HEK293 (cell line): ENCODE measurements around the gene BPHL.

Experiments used
- CTCF ChIA-PET: fragments of 350-600 bp; formaldehyde crosslinking; extraction: SDS; loops from one replicate; lab custom pipeline; 2021; ENCODE audit warnings: antibody characterized with exemption; lab: Yijun Ruan, JAX
- POLR2A ChIA-PET: fragments of 300-600 bp; formaldehyde crosslinking; extraction: SDS; loops from one replicate; lab custom pipeline; 2020; ENCODE audit warnings: antibody characterized with exemption, inconsistent platforms; lab: Yijun Ruan, JAX
- H3K27ac ChIP-seq: fragments of 200-500 bp; sonication (Bioruptor generic); 2 replicates; pipeline ENCODE4 v1.5.1; 2014; ENCODE audit warnings: low read depth, low read length, control low read depth, inconsistent platforms; ENCODE audit errors: extremely low read depth
- H3K36me3 ChIP-seq, 2 experiments: fragments of 200-500 bp in 1 of 2; sonication (Bioruptor generic) in 1 of 2; 1 replicate in 1 of 2; 2 replicates in 1 of 2; pipeline ENCODE4 v1.5.1; 2014 to 2017; ENCODE audit warnings: inconsistent platforms in 2 of 2, low read length in 2 of 2; ENCODE audit not compliant: control insufficient read depth in 2 of 2, insufficient read depth in 1 of 2
- H3K4me1 ChIP-seq: fragments of 200-500 bp; sonication (Bioruptor generic); 2 replicates; pipeline ENCODE4 v1.5.1; 2014; ENCODE audit warnings: mild to moderate bottlenecking, low read length, inconsistent platforms; ENCODE audit not compliant: control insufficient read depth, insufficient read depth
- H3K4me3 ChIP-seq: 2 replicates; pipeline ENCODE4 v1.5.1; 2011; ENCODE audit warnings: low read depth, mild to moderate bottlenecking, control low read depth, low read length, moderate library complexity
- H3K9me3 ChIP-seq: fragments of 200-500 bp; sonication (Bioruptor generic); 2 replicates; pipeline ENCODE4 v1.5.1; 2014; ENCODE audit warnings: low read depth, low read length, inconsistent platforms; ENCODE audit not compliant: control insufficient read depth, insufficient read depth
- SP7 ChIP-seq: fragments of 450-650 bp; formaldehyde crosslinking; IDR thresholded peaks from 2 replicates; pipeline ENCODE4 v1.5.1; 2016; ENCODE audit warnings: missing biosample characterization, missing genetic modification characterization
- TCF7L2 ChIP-seq: IDR thresholded peaks from 2 replicates; pipeline ENCODE4 v1.6.1; 2011; ENCODE audit warnings: low read depth, mild to moderate bottlenecking, inconsistent platforms, low read length, moderate library complexity, borderline replicate concordance
- ZNF157 ChIP-seq: fragments of 450-650 bp; formaldehyde crosslinking; IDR thresholded peaks from 2 replicates; pipeline ENCODE4 v1.5.1; 2016; ENCODE audit warnings: missing biosample characterization, missing genetic modification characterization
- ZNF223 ChIP-seq: fragments of 450-650 bp; formaldehyde crosslinking; IDR thresholded peaks from 2 replicates; pipeline ENCODE4 v1.5.1; 2016; ENCODE audit warnings: missing biosample characterization, missing genetic modification characterization
- ZNF302 ChIP-seq: fragments of 450-650 bp; formaldehyde crosslinking; IDR thresholded peaks from 2 replicates; pipeline ENCODE4 v1.5.1; 2016; ENCODE audit warnings: missing biosample characterization, missing genetic modification characterization, low read depth
- ZNF350 ChIP-seq: fragments of 450-650 bp; formaldehyde crosslinking; IDR thresholded peaks from 2 replicates; pipeline ENCODE4 v1.5.0; 2017; ENCODE audit warnings: missing biosample characterization, mild to moderate bottlenecking, missing genetic modification characterization
- ZNF544 ChIP-seq: fragments of 450-650 bp; formaldehyde crosslinking; IDR thresholded peaks from 2 replicates; pipeline ENCODE4 v1.5.0; 2017; ENCODE audit warnings: missing biosample characterization, missing genetic modification characterization
- ZNF623 ChIP-seq: fragments of 450-650 bp; formaldehyde crosslinking; IDR thresholded peaks from 2 replicates; pipeline ENCODE4 v1.5.1; 2016; ENCODE audit warnings: missing biosample characterization, missing genetic modification characterization
- ZNF660 ChIP-seq: fragments of 450-650 bp; IDR thresholded peaks from 2 replicates; pipeline ENCODE4 v1.5.1; 2018; ENCODE audit warnings: missing biosample characterization, mild to moderate bottlenecking, missing genetic modification characterization
- ZNF701 ChIP-seq: fragments of 450-650 bp; formaldehyde crosslinking; IDR thresholded peaks from 2 replicates; pipeline ENCODE4 v1.5.1; 2016; ENCODE audit warnings: missing biosample characterization, missing genetic modification characterization
- ZNF707 ChIP-seq: fragments of 450-650 bp; formaldehyde crosslinking; IDR thresholded peaks from 2 replicates; pipeline ENCODE4 v1.5.1; 2016; ENCODE audit warnings: missing biosample characterization, missing genetic modification characterization
- TF ChIP-seq, protein P1 (sequence below): fragments of 450-650 bp; formaldehyde crosslinking; IDR thresholded peaks from 2 replicates; pipeline ENCODE4 v1.5.0; 2017; ENCODE audit warnings: missing biosample characterization, missing genetic modification characterization, borderline replicate concordance
- TF ChIP-seq, protein P2 (sequence below): fragments of 450-650 bp; formaldehyde crosslinking; IDR thresholded peaks from 2 replicates; pipeline ENCODE4 v1.5.1; 2016; ENCODE audit warnings: missing biosample characterization, missing genetic modification characterization, low read depth
- TF ChIP-seq, protein P3 (sequence below): fragments of 450-650 bp; formaldehyde crosslinking; IDR thresholded peaks from 2 replicates; pipeline ENCODE4 v1.5.1; 2016; ENCODE audit warnings: missing biosample characterization, missing genetic modification characterization
- TF ChIP-seq, protein P4 (sequence below): fragments of 450-650 bp; formaldehyde crosslinking; IDR thresholded peaks from 2 replicates; pipeline ENCODE4 v1.5.1; 2017; ENCODE audit warnings: missing biosample characterization, missing genetic modification characterization
- TF ChIP-seq, protein P5 (sequence below): fragments of 450-650 bp; formaldehyde crosslinking; conservative IDR thresholded peaks from 2 replicates; pipeline ENCODE4 v1.5.1; 2016; ENCODE audit warnings: low read depth, missing biosample characterization, missing genetic modification characterization

Gene BPHL

DNA sequence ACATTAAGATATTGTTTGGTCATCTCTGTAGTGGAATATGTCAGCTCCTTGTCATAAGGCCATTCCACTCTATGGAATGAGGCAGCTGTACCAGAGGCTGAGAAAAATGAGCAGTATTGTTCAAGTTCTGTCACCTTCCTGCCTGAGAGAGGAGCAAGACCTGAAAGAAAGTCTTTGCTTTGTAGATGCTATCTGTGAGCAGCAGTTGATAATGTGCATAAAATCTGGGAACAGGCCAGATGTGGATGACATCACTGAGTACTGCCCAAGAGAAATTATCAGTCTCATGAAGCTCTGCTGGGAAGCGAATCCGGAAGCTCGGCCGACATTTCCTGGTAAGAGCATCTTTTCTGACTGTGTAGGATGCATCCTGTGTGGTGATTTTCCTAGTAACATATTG lies 33.4 kb upstream of the BPHL start:
- H3K4me3 ChIP-seq: no peak overlapping the region
- H3K9me3 ChIP-seq: no peaks in the 10 kb centered on the region
- ChIA-PET CTCF (interaction anchor here (0.6 kb wide), 1 partner anchor 10 kb away, joined by 4 read pairs; no protein-coding TSS in a partner anchor), POLR2A (no interaction called here)
- H3K36me3 ChIP-seq: peaks cover 20 to 96% of the 10 kb centered on the region in 2 experiments
- H3K4me1 ChIP-seq: no peaks in the 10 kb centered on the region
- TF ChIP-seq, protein P1, sequence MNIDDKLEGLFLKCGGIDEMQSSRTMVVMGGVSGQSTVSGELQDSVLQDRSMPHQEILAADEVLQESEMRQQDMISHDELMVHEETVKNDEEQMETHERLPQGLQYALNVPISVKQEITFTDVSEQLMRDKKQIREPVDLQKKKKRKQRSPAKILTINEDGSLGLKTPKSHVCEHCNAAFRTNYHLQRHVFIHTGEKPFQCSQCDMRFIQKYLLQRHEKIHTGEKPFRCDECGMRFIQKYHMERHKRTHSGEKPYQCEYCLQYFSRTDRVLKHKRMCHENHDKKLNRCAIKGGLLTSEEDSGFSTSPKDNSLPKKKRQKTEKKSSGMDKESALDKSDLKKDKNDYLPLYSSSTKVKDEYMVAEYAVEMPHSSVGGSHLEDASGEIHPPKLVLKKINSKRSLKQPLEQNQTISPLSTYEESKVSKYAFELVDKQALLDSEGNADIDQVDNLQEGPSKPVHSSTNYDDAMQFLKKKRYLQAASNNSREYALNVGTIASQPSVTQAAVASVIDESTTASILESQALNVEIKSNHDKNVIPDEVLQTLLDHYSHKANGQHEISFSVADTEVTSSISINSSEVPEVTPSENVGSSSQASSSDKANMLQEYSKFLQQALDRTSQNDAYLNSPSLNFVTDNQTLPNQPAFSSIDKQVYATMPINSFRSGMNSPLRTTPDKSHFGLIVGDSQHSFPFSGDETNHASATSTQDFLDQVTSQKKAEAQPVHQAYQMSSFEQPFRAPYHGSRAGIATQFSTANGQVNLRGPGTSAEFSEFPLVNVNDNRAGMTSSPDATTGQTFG: no peak
- TF ChIP-seq, protein P2, sequence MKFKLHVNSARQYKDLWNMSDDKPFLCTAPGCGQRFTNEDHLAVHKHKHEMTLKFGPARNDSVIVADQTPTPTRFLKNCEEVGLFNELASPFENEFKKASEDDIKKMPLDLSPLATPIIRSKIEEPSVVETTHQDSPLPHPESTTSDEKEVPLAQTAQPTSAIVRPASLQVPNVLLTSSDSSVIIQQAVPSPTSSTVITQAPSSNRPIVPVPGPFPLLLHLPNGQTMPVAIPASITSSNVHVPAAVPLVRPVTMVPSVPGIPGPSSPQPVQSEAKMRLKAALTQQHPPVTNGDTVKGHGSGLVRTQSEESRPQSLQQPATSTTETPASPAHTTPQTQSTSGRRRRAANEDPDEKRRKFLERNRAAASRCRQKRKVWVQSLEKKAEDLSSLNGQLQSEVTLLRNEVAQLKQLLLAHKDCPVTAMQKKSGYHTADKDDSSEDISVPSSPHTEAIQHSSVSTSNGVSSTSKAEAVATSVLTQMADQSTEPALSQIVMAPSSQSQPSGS (tag by site-specific recombination): no peak
- TF ChIP-seq, protein P3, sequence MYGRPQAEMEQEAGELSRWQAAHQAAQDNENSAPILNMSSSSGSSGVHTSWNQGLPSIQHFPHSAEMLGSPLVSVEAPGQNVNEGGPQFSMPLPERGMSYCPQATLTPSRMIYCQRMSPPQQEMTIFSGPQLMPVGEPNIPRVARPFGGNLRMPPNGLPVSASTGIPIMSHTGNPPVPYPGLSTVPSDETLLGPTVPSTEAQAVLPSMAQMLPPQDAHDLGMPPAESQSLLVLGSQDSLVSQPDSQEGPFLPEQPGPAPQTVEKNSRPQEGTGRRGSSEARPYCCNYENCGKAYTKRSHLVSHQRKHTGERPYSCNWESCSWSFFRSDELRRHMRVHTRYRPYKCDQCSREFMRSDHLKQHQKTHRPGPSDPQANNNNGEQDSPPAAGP (tag by site-specific recombination): no peak
- H3K27ac ChIP-seq: no peak overlapping the region

DNA sequence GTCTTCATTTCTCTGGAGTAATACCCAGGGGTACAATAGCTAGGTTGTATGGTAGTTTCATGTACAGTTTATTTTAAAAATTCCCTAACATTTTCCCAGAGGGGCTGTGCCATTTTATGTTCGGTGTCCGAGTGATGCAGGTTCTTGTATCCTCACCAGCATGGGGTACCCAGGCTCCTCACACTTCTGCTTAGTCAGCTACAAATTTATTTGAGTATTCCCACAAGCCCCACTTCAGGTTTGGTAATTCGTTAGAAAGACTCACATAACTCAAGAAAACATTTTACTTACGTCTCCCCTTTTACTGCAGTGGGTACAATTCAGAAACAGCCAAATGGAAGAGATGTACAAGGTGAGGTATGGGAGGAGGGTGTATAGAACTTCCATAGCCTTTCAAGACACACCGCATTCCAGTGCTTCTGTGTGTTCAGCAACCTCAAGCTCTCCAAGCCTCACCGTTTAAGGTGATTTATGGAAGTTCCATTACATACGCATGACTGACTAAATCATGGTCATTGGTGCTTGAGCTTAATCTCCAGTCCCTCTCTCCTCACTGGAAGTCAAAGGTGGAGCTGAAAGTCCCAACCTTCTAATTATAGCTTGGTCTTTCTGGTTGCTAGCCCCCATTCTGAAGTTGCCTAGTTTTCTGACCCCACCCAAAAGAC lies 32.1 kb upstream of the BPHL start:
- Histone ChIP-seq H3K4me3 (no peak overlapping the region), H3K36me3 (peaks cover 20 to 90% of the 10 kb centered on the region in 2 experiments), H3K9me3 (no peaks in the 10 kb centered on the region)
- peak; percentile 59 for TF ChIP-seq SP7 (tag by site-specific recombination)
- TF ChIP-seq ZNF701: no peak
- TF ChIP-seq, all 188 proteins: peak for 1
- H3K27ac ChIP-seq: no peak overlapping the region
- ChIA-PET POLR2A (no interaction called here), CTCF (interaction anchor here (0.5 to 1.6 kb wide), 7 partner anchors 11 to 411 kb away, joined by 3 to 4 read pairs (median 3); partner anchors contain the start of gene NQO2)
- H3K4me1 ChIP-seq: no peaks in the 10 kb centered on the region

DNA sequence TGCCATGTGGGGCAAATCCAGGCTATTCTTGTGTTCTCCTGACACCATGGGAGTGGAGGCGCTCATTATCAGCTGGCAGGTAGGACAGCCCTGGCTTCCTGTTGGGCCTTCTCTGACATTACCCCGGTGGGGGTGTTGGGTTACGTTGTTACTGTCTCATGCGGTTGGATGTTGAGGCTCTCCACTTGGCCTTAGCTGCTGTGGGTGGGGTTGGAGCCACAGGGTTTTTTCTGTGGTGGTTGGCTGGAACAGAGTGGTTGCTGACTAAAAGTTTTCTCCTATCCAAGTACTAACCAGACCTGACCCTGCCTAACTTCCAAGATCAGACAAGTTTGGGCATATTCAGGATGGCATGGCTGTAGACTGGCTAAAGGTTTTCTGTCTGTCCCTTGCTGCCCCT lies 30.1 kb upstream of the BPHL start:
- TF ChIP-seq TCF7L2 (no peak), ZNF223 (tag by site-specific recombination) (no peak), ZNF707 (tag by site-specific recombination) (no peak), ZNF302 (no peak), ZNF544 (tag by site-specific recombination) (no peak), ZNF660 (tag by site-specific recombination) (no peak), ZNF623 (tag by site-specific recombination) (no peak), ZNF157 (tag by site-specific recombination) (no peak), ZNF350 (tag by site-specific recombination) (no peak)
- TF ChIP-seq, protein P4, sequence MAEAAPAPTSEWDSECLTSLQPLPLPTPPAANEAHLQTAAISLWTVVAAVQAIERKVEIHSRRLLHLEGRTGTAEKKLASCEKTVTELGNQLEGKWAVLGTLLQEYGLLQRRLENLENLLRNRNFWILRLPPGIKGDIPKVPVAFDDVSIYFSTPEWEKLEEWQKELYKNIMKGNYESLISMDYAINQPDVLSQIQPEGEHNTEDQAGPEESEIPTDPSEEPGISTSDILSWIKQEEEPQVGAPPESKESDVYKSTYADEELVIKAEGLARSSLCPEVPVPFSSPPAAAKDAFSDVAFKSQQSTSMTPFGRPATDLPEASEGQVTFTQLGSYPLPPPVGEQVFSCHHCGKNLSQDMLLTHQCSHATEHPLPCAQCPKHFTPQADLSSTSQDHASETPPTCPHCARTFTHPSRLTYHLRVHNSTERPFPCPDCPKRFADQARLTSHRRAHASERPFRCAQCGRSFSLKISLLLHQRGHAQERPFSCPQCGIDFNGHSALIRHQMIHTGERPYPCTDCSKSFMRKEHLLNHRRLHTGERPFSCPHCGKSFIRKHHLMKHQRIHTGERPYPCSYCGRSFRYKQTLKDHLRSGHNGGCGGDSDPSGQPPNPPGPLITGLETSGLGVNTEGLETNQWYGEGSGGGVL: no peak
- TF ChIP-seq, protein P5, sequence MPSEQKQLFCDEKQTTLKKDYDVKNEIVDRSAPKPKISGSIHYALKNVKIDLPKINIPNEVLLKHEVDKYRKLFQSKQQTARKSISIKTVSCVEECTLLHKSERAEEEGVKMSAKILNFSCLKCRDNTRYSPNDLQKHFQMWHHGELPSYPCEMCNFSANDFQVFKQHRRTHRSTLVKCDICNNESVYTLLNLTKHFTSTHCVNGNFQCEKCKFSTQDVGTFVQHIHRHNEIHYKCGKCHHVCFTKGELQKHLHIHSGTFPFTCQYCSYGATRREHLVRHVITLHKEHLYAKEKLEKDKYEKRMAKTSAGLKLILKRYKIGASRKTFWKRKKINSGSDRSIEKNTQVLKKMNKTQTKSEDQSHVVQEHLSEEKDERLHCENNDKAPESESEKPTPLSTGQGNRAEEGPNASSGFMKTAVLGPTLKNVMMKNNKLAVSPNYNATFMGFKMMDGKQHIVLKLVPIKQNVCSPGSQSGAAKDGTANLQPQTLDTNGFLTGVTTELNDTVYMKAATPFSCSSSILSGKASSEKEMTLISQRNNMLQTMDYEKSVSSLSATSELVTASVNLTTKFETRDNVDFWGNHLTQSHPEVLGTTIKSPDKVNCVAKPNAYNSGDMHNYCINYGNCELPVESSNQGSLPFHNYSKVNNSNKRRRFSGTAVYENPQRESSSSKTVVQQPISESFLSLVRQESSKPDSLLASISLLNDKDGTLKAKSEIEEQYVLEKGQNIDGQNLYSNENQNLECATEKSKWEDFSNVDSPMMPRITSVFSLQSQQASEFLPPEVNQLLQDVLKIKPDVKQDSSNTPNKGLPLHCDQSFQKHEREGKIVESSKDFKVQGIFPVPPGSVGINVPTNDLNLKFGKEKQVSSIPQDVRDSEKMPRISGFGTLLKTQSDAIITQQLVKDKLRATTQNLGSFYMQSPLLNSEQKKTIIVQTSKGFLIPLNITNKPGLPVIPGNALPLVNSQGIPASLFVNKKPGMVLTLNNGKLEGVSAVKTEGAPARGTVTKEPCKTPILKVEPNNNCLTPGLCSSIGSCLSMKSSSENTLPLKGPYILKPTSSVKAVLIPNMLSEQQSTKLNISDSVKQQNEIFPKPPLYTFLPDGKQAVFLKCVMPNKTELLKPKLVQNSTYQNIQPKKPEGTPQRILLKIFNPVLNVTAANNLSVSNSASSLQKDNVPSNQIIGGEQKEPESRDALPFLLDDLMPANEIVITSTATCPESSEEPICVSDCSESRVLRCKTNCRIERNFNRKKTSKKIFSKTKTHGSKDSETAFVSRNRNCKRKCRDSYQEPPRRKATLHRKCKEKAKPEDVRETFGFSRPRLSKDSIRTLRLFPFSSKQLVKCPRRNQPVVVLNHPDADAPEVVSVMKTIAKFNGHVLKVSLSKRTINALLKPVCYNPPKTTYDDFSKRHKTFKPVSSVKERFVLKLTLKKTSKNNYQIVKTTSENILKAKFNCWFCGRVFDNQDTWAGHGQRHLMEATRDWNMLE: no peak
- TF ChIP-seq, protein P3 (tag by site-specific recombination): no peak
- H3K36me3 ChIP-seq: peaks cover 16 to 72% of the 10 kb centered on the region in 2 experiments
- H3K27ac ChIP-seq: no peak overlapping the region
- H3K4me1 ChIP-seq: no peaks in the 10 kb centered on the region
- H3K4me3 ChIP-seq: no peak overlapping the region
- no peaks in the 10 kb centered on the region for H3K9me3 ChIP-seq
- CTCF ChIA-PET: interaction anchor here (1.1 kb wide), 1 partner anchor 15 kb away, joined by 3 read pairs; no protein-coding TSS in a partner anchor
- POLR2A ChIA-PET: no interaction called here
